Measurements from ENCODE around the gene PHF2.

Gene PHF2

DNA sequence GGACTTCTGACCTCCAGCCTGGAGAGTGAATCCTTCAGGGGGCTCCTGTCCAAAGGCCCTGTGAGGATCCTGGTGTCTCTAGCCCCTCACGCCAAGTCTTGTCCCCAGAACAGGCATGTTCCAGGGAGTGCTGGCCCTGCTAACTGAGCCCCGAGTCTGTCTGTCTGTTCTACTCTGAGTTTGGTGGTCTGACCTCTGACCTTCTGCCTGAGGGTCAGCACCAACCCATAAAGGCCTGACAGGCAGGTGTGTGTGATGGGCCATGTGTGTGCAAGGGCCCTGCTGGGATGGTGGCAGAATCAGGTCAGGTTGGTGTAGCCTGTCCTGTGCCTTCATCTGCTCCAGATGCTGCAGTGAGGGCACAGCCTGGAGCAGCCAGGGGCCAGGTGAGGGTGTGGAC is 46.3 kb downstream of the PHF2 start:
- DNase-seq (ENCODE audit: insufficient read length, low spot score) = no peak
- FAIRE-seq = no peak

DNA sequence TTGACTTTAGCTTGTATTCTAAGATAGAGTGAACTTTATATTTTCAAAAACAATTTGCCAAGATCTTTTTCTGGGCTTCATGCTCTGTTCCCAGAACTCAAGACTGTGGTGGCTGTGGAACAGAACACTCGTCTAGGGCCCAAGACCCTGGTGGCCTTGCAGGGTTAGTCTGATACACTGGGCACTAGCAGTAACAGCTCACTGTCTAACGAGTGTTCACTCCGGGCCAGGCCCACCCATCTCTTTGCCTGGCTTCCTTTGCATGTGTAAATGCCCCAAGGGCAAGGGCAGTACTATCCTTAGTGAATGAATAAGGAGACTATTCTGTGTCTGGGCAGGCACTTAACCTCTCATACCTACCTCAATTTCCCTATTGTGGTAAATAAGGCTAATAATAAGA is 47.4 kb downstream of the PHF2 start:
- FAIRE-seq = no peak
- no peak for DNase-seq (ENCODE audit: insufficient read length, low spot score)

DNA sequence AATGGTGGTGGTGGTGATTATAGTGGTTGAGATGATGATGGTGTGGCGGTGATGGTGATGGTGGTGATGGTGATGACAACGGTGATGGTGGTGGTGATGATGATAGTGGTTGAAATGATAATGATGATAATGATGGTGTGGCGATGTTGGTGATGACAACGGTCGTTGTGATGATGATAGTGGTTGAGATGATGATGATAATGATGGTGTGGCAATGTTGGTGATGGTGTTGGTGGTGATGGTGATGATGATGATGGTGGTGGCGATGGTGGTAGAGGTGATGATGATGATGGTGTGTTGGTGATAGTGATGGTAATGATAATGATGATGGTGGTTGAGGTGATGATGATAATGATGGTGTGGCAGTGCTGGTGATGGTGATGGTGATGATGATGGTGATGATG is 48.0 kb downstream of the PHF2 start:
- peak; percentile 92 for FAIRE-seq
- DNase-seq (ENCODE audit: insufficient read length, low spot score) = no peak

DNA sequence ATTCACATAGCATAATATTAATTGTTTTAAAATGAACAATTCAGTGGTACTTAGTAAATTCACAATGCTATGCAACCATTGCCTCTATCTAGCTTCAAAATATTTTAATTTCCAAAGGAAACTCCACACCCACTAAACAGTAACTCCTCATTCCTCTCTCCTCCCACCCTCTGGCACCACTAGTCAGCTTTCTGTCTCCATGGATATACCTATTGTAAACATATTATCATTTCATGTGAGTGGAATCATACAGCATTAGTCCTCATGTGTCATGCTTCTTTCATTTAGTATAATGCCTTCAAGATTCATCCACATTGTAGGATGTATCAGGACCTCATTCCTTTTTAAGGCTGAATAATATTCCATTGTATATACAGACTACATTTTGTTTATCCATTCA is 48.6 kb downstream of the PHF2 start:
- DNase-seq (ENCODE audit: insufficient read length, low spot score) (no peak), FAIRE-seq (no peak)

DNA sequence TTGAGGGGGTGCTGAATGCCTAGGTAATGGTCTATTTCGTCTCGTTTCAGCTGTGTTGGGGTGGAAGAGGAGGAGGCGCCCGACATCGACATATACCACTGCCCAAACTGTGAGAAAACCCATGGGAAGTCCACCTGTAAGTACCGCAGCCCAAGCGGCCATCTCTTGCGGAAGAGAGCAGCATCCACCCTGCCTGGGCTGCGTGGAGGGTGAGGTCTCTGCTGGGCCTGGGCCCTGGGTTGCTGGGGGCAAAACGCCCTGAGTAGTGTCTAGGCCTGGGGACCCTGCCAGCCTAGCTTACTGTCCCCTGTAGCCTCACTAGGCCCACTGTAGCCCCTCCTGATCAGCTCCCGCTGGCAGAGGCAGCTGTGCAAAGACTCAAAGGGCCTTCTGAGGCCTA is 53.5 kb downstream of the PHF2 start:
- DNase-seq (ENCODE audit: insufficient read length, low spot score) = no peak
- FAIRE-seq = no peak

DNA sequence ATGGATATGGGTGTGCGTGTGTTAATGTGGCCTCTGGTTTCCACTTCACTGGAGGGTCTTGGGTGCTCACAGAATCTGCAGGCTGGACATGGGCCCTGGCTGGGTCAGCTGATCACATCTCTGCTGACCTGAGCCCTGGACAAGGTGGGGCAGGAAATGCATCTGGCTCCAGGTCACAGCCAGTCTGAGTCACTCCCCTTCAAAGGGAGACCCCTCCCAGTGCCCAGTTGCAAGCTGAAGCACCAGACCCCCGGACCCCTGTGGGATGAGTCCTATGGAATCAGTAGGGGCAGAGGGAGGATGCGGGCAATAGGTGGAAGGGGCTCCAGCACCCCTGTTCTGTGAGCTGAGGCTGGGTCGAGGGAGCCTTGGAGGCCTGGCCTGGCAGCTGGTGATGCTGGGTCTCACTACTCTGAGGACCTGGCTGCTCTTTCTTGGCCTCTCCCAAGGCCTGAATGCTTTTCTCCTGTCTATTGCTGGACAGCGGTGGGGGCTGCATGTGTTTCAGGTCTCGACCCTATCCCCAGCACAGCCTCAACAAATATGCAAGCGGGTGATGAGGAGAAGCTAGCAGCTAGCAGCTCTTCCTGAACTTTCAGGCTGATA is 54.5 kb downstream of the PHF2 start:
- DNase-seq (ENCODE audit: insufficient read length, low spot score) = no peak
- no peak for FAIRE-seq

DNA sequence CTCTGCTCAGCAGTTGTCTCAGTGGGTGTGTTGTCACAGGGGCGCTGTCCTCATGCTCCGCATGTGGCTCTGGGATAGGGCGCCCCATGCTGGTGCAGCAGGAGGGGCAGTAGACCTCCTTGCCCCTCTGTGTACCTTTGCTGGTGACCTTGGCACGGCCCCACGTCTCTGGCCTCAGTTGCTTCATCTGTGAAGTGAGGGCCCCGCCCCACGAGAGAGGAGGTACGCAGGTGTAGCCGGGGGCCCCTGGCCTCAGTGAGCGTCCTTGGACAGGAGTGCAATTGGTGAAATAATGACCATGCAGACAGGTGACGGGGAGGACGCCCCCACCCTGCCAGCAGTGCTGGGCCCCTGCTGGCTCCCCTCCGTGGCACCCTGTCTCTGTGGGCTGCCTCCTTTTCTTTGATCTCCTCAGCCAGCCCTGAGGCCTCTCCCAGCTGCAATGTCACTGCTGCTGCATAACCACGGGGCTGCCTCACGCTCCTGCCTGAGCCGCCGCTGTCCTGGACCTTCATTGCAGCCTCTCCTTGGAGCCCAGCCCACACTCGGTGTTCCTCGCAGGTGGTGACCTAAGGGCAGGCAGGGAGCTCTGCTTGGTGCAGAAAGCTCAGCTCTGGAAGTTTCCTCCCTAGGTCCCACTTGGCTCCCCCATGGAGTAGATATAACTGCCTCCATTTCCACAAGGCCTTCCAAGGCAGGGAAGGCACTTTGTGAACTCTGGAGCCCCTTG is 57.3 kb downstream of the PHF2 start:
- DNase-seq (ENCODE audit: insufficient read length, low spot score) (no peak), FAIRE-seq (no peak)

DNA sequence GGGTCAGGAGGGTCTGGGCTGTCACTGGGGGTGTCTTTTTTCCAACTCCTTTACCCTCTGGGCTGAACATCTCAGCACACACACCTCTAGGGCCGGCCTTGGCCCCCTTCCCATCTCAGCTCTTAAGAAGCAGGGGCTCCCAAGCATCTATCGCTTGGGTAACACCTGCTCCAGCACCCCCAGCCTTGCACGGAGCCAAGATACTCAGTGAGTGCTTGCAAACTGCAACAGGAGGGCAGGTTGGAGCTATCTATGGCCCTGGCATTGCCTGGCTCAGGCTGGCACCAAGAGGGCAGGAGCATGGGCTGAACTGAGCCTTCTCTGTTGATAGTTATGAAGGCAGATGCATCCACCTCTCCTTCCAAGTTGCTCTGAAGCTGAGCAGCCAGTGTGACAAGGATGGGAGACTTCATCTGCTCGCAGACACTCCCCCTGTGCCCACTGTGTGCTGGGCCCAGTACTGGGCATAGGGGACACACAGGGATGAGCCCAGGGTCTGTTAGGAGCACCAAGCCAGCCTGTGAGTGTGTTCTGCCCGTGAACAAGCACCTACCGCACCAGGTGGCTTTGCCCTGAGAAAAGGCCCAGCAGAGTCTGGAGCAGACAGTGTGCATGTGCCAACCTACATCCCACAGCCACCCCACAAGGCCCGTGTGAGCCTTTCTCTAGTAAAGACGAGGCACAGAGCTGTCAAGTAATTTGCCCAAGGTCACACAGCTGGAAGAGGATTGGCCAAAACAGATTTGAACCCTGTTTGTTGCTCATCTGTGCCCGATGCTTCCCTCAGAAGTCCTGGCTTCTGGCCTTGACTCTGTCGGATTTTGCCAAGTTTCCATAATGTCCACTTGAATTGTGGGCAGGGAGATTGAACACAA is 58.2 kb downstream of the PHF2 start:
- no peak for FAIRE-seq
- no peak for DNase-seq (ENCODE audit: insufficient read length, low spot score)

DNA sequence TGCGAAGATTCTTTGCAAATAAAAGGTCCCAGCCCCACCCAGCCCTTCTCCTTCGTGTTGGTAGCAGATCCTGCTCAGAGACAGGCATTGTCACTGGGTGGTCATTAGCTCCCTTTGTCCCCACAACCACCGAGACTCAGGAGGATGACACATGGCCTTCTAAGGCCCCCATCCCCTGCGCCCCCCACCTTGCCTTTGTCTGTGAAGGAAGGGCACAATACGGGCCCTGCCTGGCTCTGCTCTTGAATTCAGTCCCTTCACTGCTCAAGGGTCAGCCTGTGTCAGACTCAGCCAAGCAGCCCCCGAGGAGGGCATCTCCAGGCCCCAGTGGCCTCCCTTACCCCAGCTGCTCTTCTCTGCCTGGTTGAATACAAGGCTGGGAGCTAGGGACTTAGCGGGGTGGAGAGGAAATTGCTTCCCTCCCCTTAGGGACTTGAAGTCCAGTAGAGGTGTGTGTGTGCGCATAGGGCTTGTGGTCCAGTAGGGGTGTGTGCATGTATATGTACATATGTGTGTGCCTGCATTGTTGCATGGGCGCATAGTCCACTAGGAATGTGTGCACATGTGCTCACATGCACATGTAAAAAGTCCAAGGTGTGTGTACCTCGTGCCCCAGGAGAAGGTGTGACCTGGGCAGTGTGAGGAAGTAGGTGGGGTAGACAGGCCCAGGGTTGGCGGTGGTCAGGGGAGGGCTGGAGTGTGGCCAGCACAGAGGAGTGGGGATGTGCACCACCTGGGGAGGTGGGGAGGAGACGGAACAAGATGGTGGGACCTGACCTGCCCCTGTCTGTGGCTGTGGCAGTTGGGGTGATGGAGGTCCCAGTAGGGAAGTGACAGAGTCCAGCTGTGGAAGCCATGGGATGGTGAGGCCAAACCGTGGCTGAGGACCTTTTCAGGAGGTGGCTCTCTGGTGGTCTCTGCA is 59.1 kb downstream of the PHF2 start:
- no peak for DNase-seq (ENCODE audit: insufficient read length, low spot score)
- no peak for FAIRE-seq

DNA sequence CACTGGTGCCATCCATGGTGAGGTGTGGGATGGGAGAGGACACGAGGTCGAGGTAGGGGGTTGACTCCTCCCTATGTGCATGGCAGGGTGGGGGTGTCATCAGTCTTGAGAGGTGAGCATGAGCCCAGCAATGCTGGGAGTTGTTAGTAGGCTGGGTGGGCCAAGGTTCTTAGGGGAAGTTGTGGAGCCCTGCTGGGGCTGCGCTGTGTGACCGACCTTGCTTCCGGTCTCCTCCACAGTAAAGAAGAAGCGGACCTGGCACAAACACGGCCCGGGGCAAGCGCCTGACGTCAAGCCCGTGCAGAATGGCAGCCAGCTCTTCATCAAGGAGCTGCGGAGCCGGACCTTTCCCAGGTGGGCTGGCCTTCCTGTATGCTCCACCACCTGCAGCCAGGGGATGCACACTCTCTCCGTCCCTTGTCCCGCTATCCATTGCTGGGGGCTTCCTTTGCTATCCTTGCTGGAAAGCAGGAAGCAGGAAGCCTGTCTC is 59.8 kb downstream of the PHF2 start:
- DNase-seq (ENCODE audit: insufficient read length, low spot score) (no peak), FAIRE-seq (no peak)

DNA sequence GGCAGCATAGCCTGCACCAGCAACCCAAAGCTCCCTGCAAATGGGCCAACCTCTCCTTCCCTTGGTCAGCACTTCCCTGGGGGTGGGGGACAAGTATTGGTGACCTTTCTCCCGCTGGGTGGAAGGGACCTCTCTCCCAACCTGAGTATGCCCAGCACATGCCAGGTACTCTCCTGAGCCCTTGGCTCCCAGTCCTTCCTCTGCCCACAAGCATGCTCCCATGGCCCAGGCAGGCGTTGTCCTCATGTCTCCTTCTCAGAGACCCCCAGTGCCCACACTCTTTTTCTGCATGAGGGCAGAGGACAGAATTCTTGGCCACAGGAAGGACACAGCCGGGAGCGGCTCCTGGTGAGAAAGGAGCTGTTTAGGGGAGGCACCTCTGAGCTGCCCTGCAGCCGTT is 60.3 kb downstream of the PHF2 start:
- DNase-seq (ENCODE audit: insufficient read length, low spot score) (no peak), FAIRE-seq (no peak)

DNA sequence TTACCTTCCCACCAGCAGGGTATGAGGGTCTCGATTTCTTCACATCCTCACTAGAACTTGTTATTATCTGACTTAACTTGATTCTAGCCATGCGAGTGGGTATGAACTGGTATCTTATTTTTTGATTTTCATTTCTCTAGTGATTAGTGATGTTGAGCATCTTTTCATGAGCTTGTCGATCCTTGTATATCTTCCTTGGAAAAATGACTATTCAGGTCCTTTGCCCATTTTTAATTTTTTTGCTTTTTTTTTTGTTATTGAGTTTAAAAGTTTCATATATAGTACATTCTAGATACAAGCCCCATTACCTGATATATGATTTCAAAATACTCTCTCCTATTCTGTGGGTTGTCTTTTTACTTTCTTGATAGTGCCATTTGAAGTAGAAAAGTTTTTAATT is 61.5 kb downstream of the PHF2 start:
- no peak for FAIRE-seq
- DNase-seq (ENCODE audit: insufficient read length, low spot score) = no peak

DNA sequence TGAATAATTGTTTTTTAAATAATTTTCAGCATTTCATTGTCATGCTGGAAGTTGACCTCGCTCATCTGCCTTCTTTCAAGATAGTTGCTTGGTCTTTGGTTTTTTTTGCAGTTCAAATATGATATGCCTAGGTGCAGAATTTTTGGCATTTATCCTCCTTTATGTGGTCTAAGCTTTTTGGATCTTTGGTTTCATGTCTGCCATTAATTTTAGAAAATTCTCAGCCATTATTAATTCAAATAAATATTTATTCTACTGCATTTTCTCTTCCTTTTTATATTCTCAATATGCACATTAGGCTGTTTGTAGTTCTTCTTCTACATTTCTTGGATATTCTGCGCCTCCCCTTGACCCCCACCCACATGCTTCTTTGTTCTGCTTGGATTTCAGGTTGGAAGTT is 63.6 kb downstream of the PHF2 start:
- DNase-seq (ENCODE audit: insufficient read length, low spot score) = no peak
- FAIRE-seq = no peak

DNA sequence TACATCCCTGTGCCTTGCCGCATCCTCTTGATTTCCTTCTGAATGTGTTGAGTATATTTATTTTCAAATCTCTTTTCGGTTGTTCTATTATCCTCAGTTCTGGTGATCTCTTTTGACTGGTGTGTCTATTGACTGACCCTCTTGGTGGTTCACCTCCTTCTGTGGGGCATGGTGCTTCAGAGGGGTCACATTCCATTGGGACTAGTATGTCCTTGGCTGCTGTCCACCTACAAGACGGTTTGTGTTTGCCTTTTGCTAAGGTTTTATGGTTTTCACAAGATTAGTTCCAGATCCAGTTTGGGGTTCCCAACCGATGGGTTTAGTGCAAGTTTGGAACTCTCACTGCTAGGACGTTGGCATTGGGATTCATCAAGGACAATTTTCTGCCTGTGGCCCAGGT is 66.6 kb downstream of the PHF2 start:
- DNase-seq (ENCODE audit: insufficient read length, low spot score) = peak; percentile 28
- no peak for FAIRE-seq

DNA sequence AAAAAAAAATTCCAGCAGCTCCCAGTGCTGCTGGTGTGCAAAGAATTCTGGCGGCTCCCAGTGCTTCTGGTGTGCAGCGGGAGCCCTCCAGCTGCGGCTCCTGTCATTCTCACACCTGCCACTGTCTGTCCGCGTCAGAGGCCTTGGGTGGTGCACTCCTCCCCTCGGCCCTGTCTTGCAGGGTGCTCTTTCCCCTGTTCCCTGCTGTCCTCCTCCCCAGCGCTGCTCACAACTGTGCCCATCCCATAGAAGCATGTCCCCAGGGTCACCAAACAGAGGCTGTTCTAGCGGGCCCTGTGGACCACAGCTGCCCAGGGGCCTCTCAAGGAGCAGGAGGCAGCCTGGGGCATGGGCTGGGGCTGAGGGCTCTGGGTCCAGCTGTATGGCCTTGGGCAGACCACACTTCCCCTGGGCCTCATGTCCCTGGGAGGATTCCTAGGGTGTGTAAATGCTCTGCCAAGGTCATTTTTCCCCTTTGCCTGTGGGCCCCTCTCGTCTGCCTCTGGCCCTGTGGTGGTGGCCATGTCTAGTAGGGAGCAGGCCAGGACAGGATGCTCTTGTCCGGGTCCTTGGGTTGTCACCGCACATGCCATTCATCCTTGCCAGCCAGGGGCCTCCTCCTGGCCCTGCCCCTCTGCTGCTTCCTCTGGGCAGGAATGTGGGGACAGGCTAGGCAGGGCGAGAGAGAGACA is 68.2 kb downstream of the PHF2 start:
- DNase-seq (ENCODE audit: insufficient read length, low spot score) (no peak), FAIRE-seq (no peak)

DNA sequence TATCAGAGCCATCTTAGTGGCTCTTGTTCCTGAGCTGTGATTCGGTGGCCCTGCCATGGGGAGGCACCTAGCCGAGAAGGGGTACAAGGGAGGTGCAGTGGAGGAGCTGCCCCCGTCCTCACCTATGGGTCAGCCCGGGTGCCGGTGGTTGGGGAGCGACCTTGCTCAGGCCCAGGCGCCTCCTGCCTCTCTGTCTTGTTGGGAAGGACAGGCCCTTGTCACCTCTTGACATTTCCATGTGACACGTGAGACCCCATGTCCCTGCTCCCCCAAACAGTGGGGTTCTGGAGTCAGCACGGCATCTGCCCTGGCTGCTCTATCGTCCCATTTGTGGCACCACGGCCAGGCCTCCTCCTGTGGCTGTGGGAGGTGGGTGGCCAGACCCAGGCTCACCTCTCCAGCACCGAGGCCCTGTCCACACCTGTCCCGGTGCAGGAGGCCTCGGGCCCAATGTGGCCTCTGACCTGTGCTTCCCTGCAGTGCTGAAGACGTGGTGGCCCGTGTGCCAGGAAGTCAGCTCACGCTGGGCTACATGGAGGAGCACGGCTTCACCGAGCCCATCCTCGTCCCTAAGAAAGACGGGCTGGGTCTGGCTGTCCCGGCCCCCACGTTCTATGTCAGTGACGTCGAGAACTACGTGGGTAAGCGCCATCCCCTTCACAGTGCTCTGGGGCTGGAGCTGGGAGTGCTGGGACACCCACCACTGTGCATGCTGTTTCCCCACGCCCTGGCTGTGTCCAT is 68.9 kb downstream of the PHF2 start:
- no peak for FAIRE-seq

DNA sequence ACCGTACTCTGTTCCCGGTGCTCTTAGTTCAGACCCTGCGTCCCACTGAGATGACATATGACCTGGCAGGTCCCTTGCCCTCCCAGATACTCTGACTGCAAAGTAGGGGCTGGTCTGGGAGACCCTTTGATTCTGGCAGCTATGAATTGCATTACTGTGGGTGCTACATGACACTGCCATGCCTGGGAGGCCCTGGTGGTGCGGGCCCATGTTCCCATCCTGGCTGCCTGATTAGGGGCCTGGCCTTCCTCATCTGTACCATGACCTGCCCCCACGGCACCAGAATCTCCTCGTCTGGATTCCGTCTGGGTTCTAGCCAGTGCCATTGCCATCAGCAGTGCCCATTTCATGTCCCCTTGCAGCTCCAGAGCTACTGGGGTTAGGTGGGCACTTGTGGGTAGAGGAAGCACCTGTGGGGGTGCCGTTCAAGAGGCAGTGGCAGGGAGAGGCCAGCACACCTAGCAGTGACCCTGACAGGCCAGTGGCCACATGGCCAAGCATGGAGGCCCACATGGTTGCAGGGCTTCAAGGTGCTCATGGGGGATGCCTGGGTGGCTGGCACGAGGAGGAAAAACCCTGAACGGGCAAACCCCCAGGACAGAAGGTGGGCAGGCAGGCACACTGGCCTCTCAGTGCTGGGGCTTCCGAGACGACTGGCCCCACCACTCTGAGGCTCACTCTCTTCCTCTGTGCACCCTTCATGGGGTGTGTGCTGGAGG is 69.7 kb downstream of the PHF2 start:
- DNase-seq (ENCODE audit: insufficient read length, low spot score) = no peak
- no peak for FAIRE-seq

More for the DNA sequence above, 68.9 kb downstream of the PHF2 start:
- no peak for DNase-seq (ENCODE audit: insufficient read length, low spot score)

DNA sequence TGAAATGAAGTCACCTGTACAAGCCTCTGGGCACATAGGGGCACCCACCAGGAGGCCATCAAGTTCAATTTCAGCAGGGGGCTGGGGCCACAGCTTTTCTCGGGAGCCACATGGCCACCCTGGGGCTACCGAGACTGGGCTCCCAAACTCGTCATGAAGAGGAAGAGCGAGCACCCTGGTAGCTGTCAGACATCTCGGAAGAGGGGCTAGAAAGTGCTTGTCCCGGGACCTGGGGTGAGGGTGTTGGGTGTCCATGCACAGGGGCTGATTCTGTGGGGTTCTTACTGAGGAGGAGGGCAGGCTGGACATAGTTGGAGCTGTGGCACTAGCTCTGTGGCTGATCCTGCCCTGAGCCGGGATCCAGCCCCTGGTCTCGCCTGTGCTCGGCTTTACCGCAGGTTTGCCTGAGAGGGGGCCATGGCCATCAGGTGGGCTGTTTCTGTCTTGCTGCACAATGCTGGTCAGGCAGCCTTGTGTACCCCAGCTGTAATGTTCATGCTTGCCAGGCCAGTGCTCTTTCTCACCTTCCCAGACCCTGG is 70.3 kb downstream of the PHF2 start:
- DNase-seq (ENCODE audit: insufficient read length, low spot score) (no peak), FAIRE-seq (no peak)
